Large intestine (tissue), 3 donors: ENCODE data around the gene PPFIA2. TPM values are rescaled to one million over a fixed set of nuclear protein-coding genes. Genes with fewer than 3 reads are reported as not detected.

Source experiments
- DNase-seq, 2 donors: peaks; one replicate each; pipeline versions ENCODE4 v3.0.0 to v3.0.0-alpha.2; 2013
- H3K27ac ChIP-seq: one replicate; pipeline ENCODE4 v1.5.1; 2013; ENCODE audit warnings: low read length
- H3K27me3 ChIP-seq: 2 replicates; pipeline ENCODE4 v1.6.1; 2013; ENCODE audit warnings: low read length; ENCODE audit not compliant: control insufficient read depth, insufficient read depth
- H3K36me3 ChIP-seq: 2 replicates; pipeline ENCODE4 v1.6.1; 2013; ENCODE audit warnings: low read length; ENCODE audit not compliant: control insufficient read depth, insufficient read depth
- H3K4me1 ChIP-seq: one replicate; pipeline ENCODE4 v1.6.1; 2013; ENCODE audit warnings: low read length; ENCODE audit not compliant: control insufficient read depth, insufficient read depth
- H3K4me3 ChIP-seq: one replicate; pipeline ENCODE4 v1.5.1; 2013; ENCODE audit warnings: low read length
- H3K9me3 ChIP-seq: one replicate; pipeline ENCODE4 v1.6.1; 2013; ENCODE audit warnings: mild to moderate bottlenecking, low read depth, low read length, moderate library complexity; ENCODE audit not compliant: control insufficient read depth
- WGBS: methylation state at CpG from one replicate; pipeline ENCODE4 v1.1.5; 2013; ENCODE audit warnings: low lambda C conversion rate; ENCODE audit not compliant: insufficient coverage; 5-methylcytosine and 5-hydroxymethylcytosine counted together
- polyA plus RNA-seq: library from polyadenylated mRNA; unstranded; fragments of 120-200 nt; gene quantifications from one replicate; pipeline ENCODE4 v1.2.1, GENCODE V29; 2013

Gene PPFIA2
- polyA plus RNA-seq, 1 donor: 2.4 TPM

GRCh38 chr12:81729781-81730180 is 29.4 kb downstream of the PPFIA2 start:
- no CpG with 5 or more reads among the region's 2 CpGs for WGBS
- Histone ChIP-seq H3K36me3 (no peaks in the 10 kb centered on the region), H3K9me3 (no peaks in the 10 kb centered on the region), H3K27ac (no peak overlapping the region), H3K4me3 (no peak overlapping the region), H3K4me1 (no peaks in the 10 kb centered on the region), H3K27me3 (no peaks in the 10 kb centered on the region)
- no peak for DNase-seq

GRCh38 chr12:81727391-81727790 is 31.8 kb downstream of the PPFIA2 start:
- Histone ChIP-seq H3K4me3 (no peak overlapping the region), H3K4me1 (no peaks in the 10 kb centered on the region), H3K27ac (no peak overlapping the region), H3K9me3 (no peaks in the 10 kb centered on the region), H3K36me3 (no peaks in the 10 kb centered on the region), H3K27me3 (no peaks in the 10 kb centered on the region)
- DNase-seq: no peak

GRCh38 chr12:81726634-81727033 is 32.5 kb downstream of the PPFIA2 start:
- H3K4me3 ChIP-seq: no peak overlapping the region
- DNase-seq: no peak
- WGBS: no CpG with 5 or more reads among the region's 1 CpG
- H3K27ac ChIP-seq: no peak overlapping the region
- H3K27me3 ChIP-seq: no peaks in the 10 kb centered on the region
- H3K36me3 ChIP-seq: no peaks in the 10 kb centered on the region
- no peaks in the 10 kb centered on the region for H3K4me1 ChIP-seq
- no peaks in the 10 kb centered on the region for H3K9me3 ChIP-seq

GRCh38 chr12:81723361-81723760 is 35.8 kb downstream of the PPFIA2 start:
- 86% methylated on average over 1 of the region's 1 CpG for WGBS
- Histone ChIP-seq H3K9me3 (no peaks in the 10 kb centered on the region), H3K4me3 (no peak overlapping the region), H3K27ac (no peak overlapping the region), H3K36me3 (no peaks in the 10 kb centered on the region), H3K27me3 (no peaks in the 10 kb centered on the region), H3K4me1 (no peaks in the 10 kb centered on the region)
- no peak for DNase-seq

- no peak overlapping the region for H3K27ac ChIP-seq
- WGBS: no CpG with 5 or more reads among the region's 1 CpG
- no peaks in the 10 kb centered on the region for H3K27me3 ChIP-seq
Observed at GRCh38 chr12:81722004-81722403, 37.1 kb downstream of the PPFIA2 start.

GRCh38 chr12:81718616-81719015 is 40.5 kb downstream of the PPFIA2 start:
- WGBS: no CpG with 5 or more reads among the region's 2 CpGs
- Histone ChIP-seq H3K36me3 (no peaks in the 10 kb centered on the region), H3K4me3 (no peak overlapping the region), H3K9me3 (no peaks in the 10 kb centered on the region), H3K4me1 (no peaks in the 10 kb centered on the region), H3K27me3 (no peaks in the 10 kb centered on the region), H3K27ac (no peak overlapping the region)
- DNase-seq: no peak

More at GRCh38 chr12:81722004-81722403, 37.1 kb downstream of the PPFIA2 start:
- Histone ChIP-seq H3K9me3 (no peaks in the 10 kb centered on the region), H3K36me3 (no peaks in the 10 kb centered on the region), H3K4me3 (no peak overlapping the region), H3K4me1 (no peaks in the 10 kb centered on the region)
- DNase-seq: no peak

GRCh38 chr12:81712536-81712935 is 46.6 kb downstream of the PPFIA2 start:
- 100% methylated on average over 1 of the region's 3 CpGs for WGBS
- Histone ChIP-seq H3K36me3 (no peaks in the 10 kb centered on the region), H3K4me3 (no peak overlapping the region), H3K27me3 (no peaks in the 10 kb centered on the region), H3K4me1 (no peaks in the 10 kb centered on the region), H3K27ac (no peak overlapping the region), H3K9me3 (no peaks in the 10 kb centered on the region)
- no peak for DNase-seq

GRCh38 chr12:81705586-81705985 is 53.6 kb downstream of the PPFIA2 start:
- DNase-seq: no peak
- no peaks in the 10 kb centered on the region for H3K36me3 ChIP-seq
- no peaks in the 10 kb centered on the region for H3K9me3 ChIP-seq
- no peak overlapping the region for H3K4me3 ChIP-seq
- H3K27ac ChIP-seq: no peak overlapping the region
- no peaks in the 10 kb centered on the region for H3K27me3 ChIP-seq
- WGBS: 80% methylated on average over 1 of the region's 1 CpG
- H3K4me1 ChIP-seq: no peaks in the 10 kb centered on the region

GRCh38 chr12:81699551-81699950 is 59.6 kb downstream of the PPFIA2 start:
- H3K4me1 ChIP-seq: no peaks in the 10 kb centered on the region
- no peak overlapping the region for H3K27ac ChIP-seq
- no peaks in the 10 kb centered on the region for H3K9me3 ChIP-seq
- DNase-seq: no peak
- H3K27me3 ChIP-seq: no peaks in the 10 kb centered on the region
- H3K36me3 ChIP-seq: no peaks in the 10 kb centered on the region
- no peak overlapping the region for H3K4me3 ChIP-seq

GRCh38 chr12:81692008-81692407 is 67.1 kb downstream of the PPFIA2 start:
- WGBS: no CpG with 5 or more reads among the region's 1 CpG
- no peak for DNase-seq
- Histone ChIP-seq H3K36me3 (no peaks in the 10 kb centered on the region), H3K27ac (no peak overlapping the region), H3K4me1 (no peaks in the 10 kb centered on the region), H3K27me3 (no peaks in the 10 kb centered on the region), H3K9me3 (no peaks in the 10 kb centered on the region), H3K4me3 (no peak overlapping the region)

GRCh38 chr12:81683881-81684280 is 75.3 kb downstream of the PPFIA2 start:
- no peaks in the 10 kb centered on the region for H3K36me3 ChIP-seq
- no peak for DNase-seq

More at GRCh38 chr12:81683881-81684280, 75.3 kb downstream of the PPFIA2 start:
- Histone ChIP-seq H3K4me3 (no peak overlapping the region), H3K27me3 (no peaks in the 10 kb centered on the region), H3K9me3 (no peaks in the 10 kb centered on the region), H3K4me1 (no peaks in the 10 kb centered on the region), H3K27ac (no peak overlapping the region)
- no CpG with 5 or more reads among the region's 1 CpG for WGBS
